ENCODE data around the gene KCNQ1. TPM values are rescaled to one million over a fixed set of nuclear protein-coding genes. Genes with fewer than 3 reads are reported as not detected.

Gene KCNQ1
- total and polyA plus RNA-seq, 7 donors = 0.48 to 3.1 (median 1.1) TPM

GRCh38 chr11:2813141-2813908, 368.5 kb downstream of the KCNQ1 start:
- H3K4me3 ChIP-seq = no peak overlapping the region
- intact Hi-C loops (cut with DNase I) = no loop called here
- ATAC-seq (no peak), DNase-seq (peak; percentile 13 to 41)
- H3K27me3 ChIP-seq (ENCODE audit: insufficient read depth in 3 of 3, low read length in 2 of 3) = peaks cover 0 to 20% (median 2%) of the 10 kb centered on the region in 3 donors
- TF ChIP-seq CTCF (IDR thresholded peaks at IDR 0.05) = no peak
- H3K9me3 ChIP-seq = peaks cover 8% of the 10 kb centered on the region
- no peaks in the 10 kb centered on the region for H3K4me1 ChIP-seq
- no peak overlapping the region for H3K27ac ChIP-seq
- H3K36me3 ChIP-seq (ENCODE audit: insufficient read depth in 1 of 2, low read depth in 1 of 2) = no peaks in the 10 kb centered on the region
- 66 to 68% (median 66%) methylated on average over 14 of the region's 14 CpGs for WGBS, 3 donors

- peaks cover 0 to 16% (median 2%) of the 10 kb centered on the region in 3 donors for H3K27me3 ChIP-seq (ENCODE audit: insufficient read depth in 3 of 3, low read length in 2 of 3)
- no peaks in the 10 kb centered on the region for H3K36me3 ChIP-seq (ENCODE audit: insufficient read depth in 1 of 2, low read depth in 1 of 2)
- no peak overlapping the region for H3K27ac ChIP-seq
- ATAC-seq (no peak), DNase-seq (no peak)
- intact Hi-C loops (cut with DNase I) = no loop called here
- H3K4me3 ChIP-seq = no peak overlapping the region
- H3K9me3 ChIP-seq = peaks cover 8% of the 10 kb centered on the region
- TF ChIP-seq CTCF (IDR thresholded peaks at IDR 0.05) = no peak
- WGBS, 3 donors = 95 to 100% (median 100%) methylated on average over 1 of the region's 1 CpG
- H3K4me1 ChIP-seq = no peaks in the 10 kb centered on the region
These were observed 369.2 kb downstream of the KCNQ1 start for GRCh38 chr11:2813968-2814367.

- intact Hi-C loops (cut with DNase I) = no loop called here
- Histone ChIP-seq H3K9me3 (peaks cover 8% of the 10 kb centered on the region), H3K36me3 (ENCODE audit: insufficient read depth in 1 of 2, low read depth in 1 of 2) (no peaks in the 10 kb centered on the region), H3K27me3 (ENCODE audit: insufficient read depth in 3 of 3, low read length in 2 of 3) (peaks cover 0 to 16% (median 0%) of the 10 kb centered on the region in 3 donors), H3K4me1 (no peaks in the 10 kb centered on the region), H3K27ac (no peak overlapping the region), H3K4me3 (no peak overlapping the region)
- ATAC-seq (no peak), DNase-seq (peak; percentile 3 to 27)
- TF ChIP-seq CTCF (IDR thresholded peaks at IDR 0.05) = no peak
- 83 to 89% (median 87%) methylated on average over 5 of the region's 5 CpGs for WGBS, 3 donors
These were observed 369.9 kb downstream of the KCNQ1 start for GRCh38 chr11:2814751-2815150.

- Histone ChIP-seq H3K27ac (no peak overlapping the region), H3K4me3 (no peak overlapping the region), H3K27me3 (ENCODE audit: insufficient read depth in 3 of 3, low read length in 2 of 3) (peaks cover 0 to 16% (median 0%) of the 10 kb centered on the region in 3 donors), H3K9me3 (peaks cover 8% of the 10 kb centered on the region), H3K36me3 (ENCODE audit: insufficient read depth in 1 of 2, low read depth in 1 of 2) (no peaks in the 10 kb centered on the region), H3K4me1 (no peaks in the 10 kb centered on the region)
- WGBS, 3 donors = 72 to 78% (median 75%) methylated on average over 16 of the region's 16 CpGs
- intact Hi-C loops (cut with DNase I) = no loop called here
- DNase-seq (peak; percentile 9 to 35), ATAC-seq (no peak)
- no peak for TF ChIP-seq CTCF (IDR thresholded peaks at IDR 0.05)
These were observed 371.1 kb downstream of the KCNQ1 start for GRCh38 chr11:2815762-2816496.

All from psoas muscle (tissue), 8 donors.